Keratinocyte (primary cell): ENCODE data around the gene DCAF7. TPM values are rescaled to one million over a fixed set of nuclear protein-coding genes. Genes with fewer than 3 reads are reported as not detected.

Experiments
- DNase-seq: peaks from one replicate; pipeline ENCODE4 v3.0.0-alpha.2; 2011; ENCODE audit warnings: low read depth, missing footprints, low spot score
- FAIRE-seq: peaks from 2 replicates; lab custom pipeline; 2011; peaks lifted over from hg19 to GRCh38; lab: Jason Lieb, UNC
- H2AFZ ChIP-seq: 2 replicates; pipeline ENCODE4 v1.6.0; 2012; ENCODE audit warnings: low read length, control low read depth, inconsistent platforms; ENCODE audit not compliant: control insufficient read depth
- H3K27ac ChIP-seq: 2 replicates; pipeline ENCODE4 v1.5.1; 2011; ENCODE audit warnings: low read length; ENCODE audit not compliant: control insufficient read depth, insufficient read depth
- H3K27me3 ChIP-seq: 3 replicates; pipeline ENCODE4 v1.6.0; 2011; ENCODE audit warnings: low read length; ENCODE audit not compliant: control insufficient read depth, insufficient read depth; ENCODE audit errors: extremely low read depth
- H3K36me3 ChIP-seq, 2 experiments: 2 replicates in 1 of 2; 3 replicates in 1 of 2; pipeline ENCODE4 v1.5.1; 2011; ENCODE audit warnings: low read length in 2 of 2, mild to moderate bottlenecking in 1 of 2; ENCODE audit not compliant: control insufficient read depth in 2 of 2, insufficient read depth in 2 of 2; ENCODE audit errors: extremely low read depth in 1 of 2
- H3K4me1 ChIP-seq: 3 replicates; pipeline ENCODE4 v1.5.1; 2011; ENCODE audit warnings: low read length; ENCODE audit not compliant: control insufficient read depth, insufficient read depth; ENCODE audit errors: extremely low read depth
- H3K4me2 ChIP-seq: 3 replicates; pipeline ENCODE4 v1.6.0; 2011; ENCODE audit warnings: low read depth, low read length; ENCODE audit not compliant: control insufficient read depth, insufficient read depth; ENCODE audit errors: extremely low read depth
- H3K4me3 ChIP-seq, 3 experiments: fragments of 200-600 bp in 1 of 3; sonication (generic) in 1 of 3; 2 replicates in 2 of 3; 3 replicates in 1 of 3; pipeline ENCODE4 v1.5.1; 2011 to 2016; ENCODE audit warnings: low read length in 3 of 3, mild to moderate bottlenecking in 3 of 3, control low read depth in 2 of 3, inconsistent platforms in 1 of 3, low read depth in 1 of 3, mixed read lengths in 1 of 3, mixed run types in 1 of 3, moderate library complexity in 1 of 3; ENCODE audit not compliant: control insufficient read depth in 2 of 3, insufficient read depth in 2 of 3; ENCODE audit errors: extremely low read depth in 1 of 3
- H3K79me2 ChIP-seq: 2 replicates; pipeline ENCODE4 v1.6.0; 2012; ENCODE audit warnings: low read length; ENCODE audit not compliant: control insufficient read depth, insufficient read depth
- H3K9ac ChIP-seq: 3 replicates; pipeline ENCODE4 v1.6.0; 2011; ENCODE audit warnings: low read length; ENCODE audit not compliant: control insufficient read depth, insufficient read depth; ENCODE audit errors: extremely low read depth
- H3K9me1 ChIP-seq: 3 replicates; pipeline ENCODE4 v1.6.0; 2011; ENCODE audit warnings: low read length; ENCODE audit not compliant: control insufficient read depth, insufficient read depth; ENCODE audit errors: extremely low read depth
- H3K9me3 ChIP-seq: 2 replicates; pipeline ENCODE4 v1.5.1; 2012; ENCODE audit warnings: low read depth, low read length; ENCODE audit not compliant: control insufficient read depth
- H4K20me1 ChIP-seq: 3 replicates; pipeline ENCODE4 v1.6.0; 2011; ENCODE audit warnings: low read length; ENCODE audit not compliant: control insufficient read depth, insufficient read depth; ENCODE audit errors: extremely low read depth
- CTCF ChIP-seq, 3 experiments: IDR thresholded peaks in 1 of 3; conservative IDR thresholded peaks in 1 of 3; optimal IDR thresholded peaks in 1 of 3; 2 replicates in 2 of 3; 3 replicates in 1 of 3; pipeline versions ENCODE3 to v1.5.1; 2011; ENCODE audit warnings: low read length in 3 of 3, mild to moderate bottlenecking in 3 of 3, moderate library complexity in 2 of 3, control low read depth in 1 of 3, inconsistent platforms in 1 of 3; ENCODE audit not compliant: insufficient read depth in 2 of 3; ENCODE audit errors: extremely low read depth in 1 of 3
- EZH2 ChIP-seq: IDR thresholded peaks from one replicate; pipeline ENCODE4 v1.6.1; 2012; ENCODE audit warnings: inconsistent platforms, mild to moderate bottlenecking, low read length, moderate library complexity
- dilution Hi-C: fragments of 300-500 bp; cut with MboI; formaldehyde crosslinking; loops from one replicate; pipeline ENCODE4 v1.7.0; 2020; ENCODE audit warnings: low sequenced_read_pairs; ENCODE audit not compliant: extremely low pct_ligation_motif_present
- polyA plus RNA-seq, 5 experiments: library from polyadenylated mRNA; depleted of rRNA in 3 of 5; stranded (reverse) in 3 of 5; stranded (forward) in 1 of 5; unstranded in 1 of 5; fragments of >200 nt; gene quantifications; 1 replicate in 1 of 5; 2 replicates in 3 of 5; 3 replicates in 1 of 5; pipeline versions ENCODE4 v1.2.1 to v1.2.3, GENCODE V29; 2011 to 2012; ENCODE audit warnings: missing spikeins in 2 of 5, low read depth in 1 of 5, low replicate concordance in 1 of 5

Gene DCAF7
- polyA plus RNA-seq, 1 donor (not counting 4 experiments of a cell fraction or from before 2014, with no cell fraction given): 32.6 TPM

- peaks cover 6% of the 10 kb centered on the region for H3K27me3 ChIP-seq
- no peak for TF ChIP-seq EZH2
- TF ChIP-seq CTCF (optimal IDR thresholded peaks at IDR 0.05 in 1 of 3, IDR thresholded peaks at IDR 0.05 in 1 of 3, conservative IDR thresholded peaks at IDR 0.05 in 1 of 3; ENCODE audit: extremely low read depth in 1 of 3, insufficient read depth in 2 of 3, low read length in 3 of 3): no peak
- DNase-seq: no peak
- no peaks in the 10 kb centered on the region for H3K36me3 ChIP-seq
- H3K4me3 ChIP-seq: no peak overlapping the region
- dilution Hi-C loops: no loop called here
- no peaks in the 10 kb centered on the region for H3K9me3 ChIP-seq
- no peak overlapping the region for H3K27ac ChIP-seq
- H3K79me2 ChIP-seq: no peaks in the 10 kb centered on the region
- H4K20me1 ChIP-seq: no peaks in the 10 kb centered on the region
- H3K9me1 ChIP-seq: no peaks in the 10 kb centered on the region
- no peak overlapping the region for H3K4me2 ChIP-seq
- H2AFZ ChIP-seq: no peak overlapping the region
- H3K9ac ChIP-seq: no peak overlapping the region
- no peak for FAIRE-seq
- no peaks in the 10 kb centered on the region for H3K4me1 ChIP-seq
Observed at GRCh38 chr17:63511331-63511730, 38.9 kb upstream of the DCAF7 start.

- TF ChIP-seq EZH2 (no peak), CTCF (optimal IDR thresholded peaks at IDR 0.05 in 1 of 3, IDR thresholded peaks at IDR 0.05 in 1 of 3, conservative IDR thresholded peaks at IDR 0.05 in 1 of 3; ENCODE audit: extremely low read depth in 1 of 3, insufficient read depth in 2 of 3, low read length in 3 of 3) (no peak)
- Histone ChIP-seq H3K9me1 (no peaks in the 10 kb centered on the region), H3K4me3 (no peak overlapping the region), H3K27ac (no peak overlapping the region), H3K9ac (no peak overlapping the region), H3K4me1 (no peaks in the 10 kb centered on the region), H3K79me2 (no peaks in the 10 kb centered on the region), H3K9me3 (no peaks in the 10 kb centered on the region), H3K4me2 (no peak overlapping the region), H2AFZ (no peak overlapping the region), H4K20me1 (no peaks in the 10 kb centered on the region), H3K36me3 (no peaks in the 10 kb centered on the region), H3K27me3 (peaks cover 7% of the 10 kb centered on the region)
- DNase-seq (no peak), FAIRE-seq (no peak)
- dilution Hi-C loops: no loop called here
Observed at GRCh38 chr17:63512388-63512787, 37.9 kb upstream of the DCAF7 start.
